ENCODE measurements around the gene RCBTB1.
"Not testable (repeated sequence)": the region's sequence is repeated elsewhere in the genome, so short reads cannot be mapped to it uniquely, and the experiment has no call there.

RCBTB1 gene

DNA sequence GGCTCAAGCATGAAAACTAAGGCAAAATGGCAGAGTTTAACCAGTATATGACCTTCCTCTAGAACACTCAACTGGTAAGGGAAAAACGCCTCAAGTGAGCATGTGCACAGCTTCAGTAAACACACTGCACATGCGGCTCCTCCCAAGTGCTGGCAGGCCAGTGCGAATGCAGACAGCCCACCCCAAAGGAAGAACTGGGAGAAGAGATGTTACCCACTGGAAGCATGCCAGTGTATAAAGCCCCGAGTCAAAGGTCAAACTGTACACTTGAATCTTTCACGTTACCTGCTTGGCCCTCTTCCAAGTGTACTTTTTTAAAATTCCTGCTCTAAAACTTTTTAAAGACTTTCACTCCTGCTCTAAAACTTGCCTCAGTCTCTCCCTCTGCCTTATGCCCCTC, 19.2 kb upstream of the RCBTB1 start:
- DNase-seq (ENCODE audit: low read depth in 2 of 2): no peak

- not testable (repeated sequence) for DNase-seq (ENCODE audit: low read depth in 2 of 2)
Observed at GRCh38 chr13:49602615-49603014, 17.3 kb upstream of the RCBTB1 start.

GRCh38 chr13:49602005-49602404, 16.6 kb upstream of the RCBTB1 start:
- no peak for DNase-seq (ENCODE audit: low read depth in 2 of 2)

- no peak for DNase-seq (ENCODE audit: low read depth in 2 of 2)
Observed at GRCh38 chr13:49597043-49597641, 11.8 kb upstream of the RCBTB1 start.

GRCh38 chr13:49596221-49596620, 10.9 kb upstream of the RCBTB1 start:
- DNase-seq (ENCODE audit: low read depth in 2 of 2): no peak

DNA sequence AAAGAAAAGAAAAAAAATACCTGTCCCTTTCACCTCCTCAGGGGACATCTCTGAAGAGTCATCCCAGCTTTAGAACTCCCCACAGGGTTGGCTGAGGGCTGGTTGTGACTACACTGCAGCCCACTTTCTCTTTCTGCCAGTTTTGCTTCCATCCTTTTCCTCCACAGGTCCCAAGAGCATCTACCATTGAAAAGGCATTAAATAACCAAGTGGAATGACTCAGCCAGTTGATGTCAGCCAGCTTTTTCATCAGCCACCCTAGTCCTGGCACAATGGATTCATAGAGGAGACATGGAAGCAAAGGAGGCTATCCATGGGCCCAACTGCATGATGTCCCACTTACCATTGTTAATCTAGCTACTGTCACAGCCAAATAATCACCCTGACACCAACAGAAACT, 9.2 kb upstream of the RCBTB1 start:
- DNase-seq (ENCODE audit: low read depth in 2 of 2): no peak

DNA sequence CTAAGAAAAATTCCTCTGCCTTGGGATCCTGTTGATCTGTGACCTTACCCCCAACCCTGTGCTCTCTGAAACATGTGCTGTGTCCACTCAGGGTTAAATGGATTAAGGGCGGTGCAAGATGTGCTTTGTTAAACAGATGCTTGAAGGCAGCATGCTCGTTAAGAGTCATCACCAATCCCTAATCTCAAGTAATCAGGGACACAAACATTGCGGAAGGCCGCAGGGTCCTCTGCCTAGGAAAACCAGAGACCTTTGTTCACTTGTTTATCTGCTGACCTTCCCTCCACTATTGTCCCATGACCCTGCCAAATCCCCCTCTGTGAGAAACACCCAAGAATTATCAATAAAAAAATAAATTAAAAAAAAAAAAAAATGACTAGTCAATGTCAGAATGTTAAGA, 8.5 kb upstream of the RCBTB1 start:
- not testable (repeated sequence) for DNase-seq (ENCODE audit: low read depth in 2 of 2)

GRCh38 chr13:49590714-49591113, 5.4 kb upstream of the RCBTB1 start:
- not testable (repeated sequence) for DNase-seq (ENCODE audit: low read depth in 2 of 2)

DNA sequence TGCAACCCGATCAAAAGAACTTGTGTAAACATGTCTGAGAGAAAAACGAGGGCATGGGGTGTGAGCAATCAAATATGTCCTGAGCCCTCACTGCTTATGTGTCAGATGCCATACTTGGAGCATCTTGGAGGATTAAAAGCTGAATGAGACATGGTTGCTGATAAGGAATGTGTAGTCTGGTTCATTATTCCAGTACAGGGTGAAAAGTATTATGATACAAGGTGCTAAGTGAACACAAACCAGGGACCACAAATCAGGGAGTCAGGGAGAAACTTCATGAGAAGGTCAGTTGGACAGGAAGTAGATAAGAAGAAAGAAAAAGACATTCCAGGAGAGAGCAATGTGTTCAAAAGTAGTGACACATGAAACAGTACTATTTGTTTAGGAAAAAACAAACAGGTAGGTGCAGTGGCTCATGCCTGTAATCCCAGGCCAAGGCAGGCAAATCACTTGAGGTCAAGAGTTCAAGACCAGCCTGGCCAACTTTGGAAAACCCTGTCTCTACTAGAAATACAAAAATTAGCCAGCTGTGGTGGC, 2.0 kb upstream of the RCBTB1 start:
- DNase-seq (ENCODE audit: low read depth in 2 of 2): no peak

DNA sequence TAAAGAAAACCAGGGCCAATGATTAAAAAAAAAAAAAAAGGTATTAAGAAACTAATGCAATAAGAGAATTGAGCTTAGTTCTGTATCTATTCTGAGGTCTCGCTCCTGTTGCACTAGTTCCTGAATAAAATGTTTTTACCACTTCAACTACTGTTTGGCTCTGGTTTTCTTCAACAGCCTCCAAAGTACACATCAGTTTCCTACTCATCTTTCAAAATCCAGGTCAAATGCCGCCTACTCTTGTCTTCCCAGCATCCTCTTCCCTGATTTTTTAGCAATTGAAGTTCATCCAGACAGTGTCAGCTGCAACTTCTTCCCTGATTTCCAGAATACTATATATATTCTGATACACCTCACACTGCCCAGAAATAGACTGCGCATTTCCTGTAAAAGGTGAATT, 1.4 kb upstream of the RCBTB1 start:
- DNase-seq (ENCODE audit: low read depth in 2 of 2): no peak

DNA sequence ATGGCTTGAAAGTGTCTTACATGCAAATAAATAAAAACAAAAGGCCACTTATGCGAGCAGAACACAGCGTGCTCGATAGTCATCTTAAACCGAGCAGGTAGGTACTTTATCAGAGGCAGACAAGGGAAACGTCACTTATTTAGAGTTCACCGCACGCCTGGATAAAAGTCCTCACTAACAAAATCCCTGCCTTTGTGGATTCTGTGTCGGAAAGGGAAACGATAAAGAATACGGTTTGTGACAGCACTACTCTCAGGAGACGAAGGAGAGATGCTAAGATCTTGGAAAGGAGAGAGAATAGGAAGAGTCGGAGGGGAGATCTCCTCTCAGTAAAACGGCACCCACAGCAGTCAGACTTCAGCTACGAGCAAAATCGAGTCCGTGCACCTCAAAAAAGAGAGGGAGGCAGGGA, 581 bp downstream of the RCBTB1 start:
- DNase-seq (ENCODE audit: low read depth in 2 of 2): no peak

DNA sequence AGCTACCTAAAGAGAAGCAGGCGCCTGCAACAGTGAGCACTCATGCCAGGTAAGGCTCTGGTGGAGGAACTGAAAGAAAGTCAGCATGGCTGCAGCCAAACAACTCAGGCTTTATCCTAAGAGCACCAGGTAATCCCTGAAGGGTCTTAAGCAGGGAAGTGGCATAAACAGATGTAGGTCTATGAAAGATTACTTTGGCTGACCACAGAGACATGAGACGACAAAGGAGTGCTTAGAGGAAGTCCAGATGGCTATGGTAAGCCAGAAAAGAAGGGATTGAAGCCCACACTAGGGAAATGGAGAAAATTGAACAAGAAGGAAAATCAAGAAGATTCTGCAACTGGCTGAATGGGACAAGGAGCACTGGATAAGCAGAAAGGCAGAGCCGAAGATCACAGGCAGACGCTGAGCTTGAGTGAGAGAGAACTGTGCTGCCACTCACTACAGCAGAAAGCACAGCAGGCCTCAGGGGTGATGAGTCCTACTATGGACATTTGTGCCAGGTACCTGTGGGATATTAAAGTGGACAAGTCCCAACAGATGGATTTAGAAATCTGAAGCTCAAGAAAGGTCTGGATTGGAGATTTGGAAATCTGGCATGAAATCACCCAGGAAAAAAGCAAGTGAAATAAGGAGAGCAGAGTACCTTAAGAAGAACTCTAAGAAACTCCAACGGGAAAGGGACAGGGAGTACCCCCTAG, 4.2 kb downstream of the RCBTB1 start:
- DNase-seq (ENCODE audit: low read depth in 2 of 2): no peak

DNA sequence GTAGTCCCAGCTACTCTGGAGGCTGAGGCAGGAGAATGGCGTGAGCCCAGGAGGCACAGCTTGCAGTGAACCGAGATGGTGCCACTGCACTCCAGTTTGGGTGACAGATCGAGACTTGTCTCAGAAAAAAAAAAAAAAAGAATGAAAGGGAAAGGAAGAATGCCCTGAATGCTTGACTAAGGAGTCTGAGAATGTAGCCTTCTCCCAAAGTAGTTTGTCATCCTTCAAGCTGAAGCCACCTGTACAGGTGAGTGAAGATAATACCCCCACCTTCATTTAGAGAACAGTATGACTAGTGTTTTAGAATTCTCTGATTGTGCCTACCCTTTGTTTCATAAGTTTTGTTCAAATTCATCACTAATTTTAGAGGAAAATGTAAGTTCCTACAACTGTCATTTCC, 5.9 kb downstream of the RCBTB1 start:
- DNase-seq (ENCODE audit: low read depth in 2 of 2): no peak

DNA sequence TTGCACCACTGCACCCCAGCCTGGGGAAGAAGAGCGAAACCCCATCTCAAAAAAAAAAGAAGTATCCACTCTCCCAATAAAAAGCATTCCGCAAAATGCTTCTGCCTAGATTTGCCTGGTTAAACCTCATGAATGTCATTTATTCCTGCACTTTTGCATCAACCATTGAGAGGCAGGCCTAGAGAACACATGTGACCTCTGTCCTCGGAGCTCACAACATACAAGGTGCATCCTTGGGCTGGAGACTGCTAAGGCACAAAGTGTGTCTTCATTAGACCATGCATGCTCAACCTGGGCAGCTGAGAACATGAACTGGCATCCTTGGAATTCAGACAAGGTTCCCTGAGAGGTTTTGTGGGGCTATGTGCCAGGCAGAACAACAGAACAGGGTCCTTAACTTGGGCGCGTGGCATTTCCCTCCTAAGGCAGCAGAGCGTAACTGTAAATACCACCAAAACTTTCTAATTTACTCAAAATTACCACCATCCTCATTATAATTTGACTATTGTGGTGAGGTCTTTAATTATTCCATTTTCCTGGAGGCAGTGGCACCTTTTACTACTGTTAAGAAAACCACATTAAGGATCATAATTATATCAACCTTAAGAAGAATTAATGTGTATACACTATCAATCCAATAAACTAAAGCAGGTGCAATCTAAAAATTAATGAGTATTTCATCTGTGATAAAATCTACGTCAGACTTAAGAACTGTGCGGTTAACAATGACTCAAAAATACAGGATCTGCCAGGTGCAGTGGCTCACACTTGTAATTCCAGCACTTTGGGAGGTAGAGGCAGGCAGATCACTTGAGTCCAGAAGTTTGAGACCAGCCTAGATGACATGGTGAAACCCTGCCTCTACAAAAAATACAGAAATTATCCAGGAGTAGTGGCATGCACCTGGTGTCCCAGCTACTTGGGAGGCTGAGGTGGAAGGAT, 13.8 kb downstream of the RCBTB1 start:
- DNase-seq (ENCODE audit: low read depth in 2 of 2): no peak

GRCh38 chr13:49569993-49570689, 15.2 kb downstream of the RCBTB1 start:
- DNase-seq (ENCODE audit: low read depth in 2 of 2): no peak

GRCh38 chr13:49567491-49567890, 17.9 kb downstream of the RCBTB1 start:
- DNase-seq (ENCODE audit: low read depth in 2 of 2): no peak

GRCh38 chr13:49566461-49566860, 18.9 kb downstream of the RCBTB1 start:
- no peak for DNase-seq (ENCODE audit: low read depth in 2 of 2)

DNA sequence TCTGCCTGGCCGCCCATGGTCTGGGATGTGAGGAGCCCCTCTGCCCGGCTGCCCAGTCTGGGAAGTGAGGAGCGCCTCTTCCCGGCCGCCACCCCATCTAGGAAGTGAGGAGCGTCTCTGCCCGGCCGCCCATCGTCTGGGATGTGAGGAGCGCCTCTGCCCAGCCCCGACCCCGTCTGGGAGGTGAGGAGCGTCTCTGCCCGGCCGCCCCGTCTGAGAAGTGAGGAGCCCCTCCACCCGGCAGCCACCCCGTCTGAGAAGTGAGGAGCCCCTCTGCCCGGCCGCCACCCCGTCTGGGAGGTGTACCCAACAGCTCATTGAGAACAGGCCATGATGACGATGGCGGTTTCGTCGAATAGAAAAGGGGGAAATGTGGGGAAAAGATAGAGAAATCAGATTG, 19.9 kb downstream of the RCBTB1 start:
- not testable (repeated sequence) for DNase-seq (ENCODE audit: low read depth in 2 of 2)

DNA sequence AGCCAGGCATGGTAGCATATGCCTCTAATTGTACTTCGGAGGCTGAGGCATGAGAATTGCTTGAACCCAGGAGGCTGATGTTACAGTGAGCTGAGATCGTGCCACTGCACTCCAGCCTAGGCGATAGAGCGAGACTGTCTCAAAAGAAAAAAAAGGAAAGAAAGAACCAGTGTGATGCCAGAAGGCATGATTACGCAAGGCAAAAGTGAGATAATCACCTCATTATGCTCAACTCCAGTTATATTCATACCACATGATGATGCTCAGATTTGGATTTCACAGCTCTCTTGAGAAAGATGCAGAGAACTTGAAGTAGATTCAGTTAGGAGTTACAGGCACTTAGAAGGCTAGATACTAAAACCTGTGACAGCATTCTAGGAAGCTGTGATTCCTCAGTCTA, 21.8 kb downstream of the RCBTB1 start:
- no peak for DNase-seq (ENCODE audit: low read depth in 2 of 2)

- no peak for DNase-seq (ENCODE audit: low read depth in 2 of 2)
Observed at GRCh38 chr13:49561062-49561410, 24.3 kb downstream of the RCBTB1 start.

- no peak for DNase-seq (ENCODE audit: low read depth in 2 of 2)
Observed at GRCh38 chr13:49560270-49561061, 24.9 kb downstream of the RCBTB1 start.
